Kidney (tissue), 14 donors: ENCODE measurements around the gene SLC35G3. TPM values are rescaled to one million over a fixed set of nuclear protein-coding genes. Genes with fewer than 3 reads are reported as not detected.
"Not testable (repeated sequence)": the region's sequence is repeated elsewhere in the genome, so short reads cannot be mapped to it uniquely, and the experiment has no call there.

Experiments used
- DNase-seq, 5 donors: peaks; one replicate each; pipeline ENCODE4 v3.0.0-alpha.2; 2013 to 2020
- FAIRE-seq: peaks from 2 replicates; lab custom pipeline; 2012; peaks lifted over from hg19 to GRCh38; lab: Jason Lieb, UNC
- H3K27ac ChIP-seq, 2 donors: one replicate each; pipeline ENCODE4 v1.7.0; 2013; ENCODE audit warnings: low read depth in 2 of 2, low read length in 2 of 2, inconsistent platforms in 1 of 2
- H3K27me3 ChIP-seq: one replicate; pipeline ENCODE4 v1.7.1; 2013; ENCODE audit warnings: low read length, inconsistent platforms; ENCODE audit not compliant: control insufficient read depth, insufficient read depth
- H3K36me3 ChIP-seq, 3 donors: one replicate each; pipeline versions ENCODE4 v1.7.0 to v1.7.1; 2013; ENCODE audit warnings: low read length in 3 of 3, control low read depth in 1 of 3, inconsistent platforms in 1 of 3; ENCODE audit not compliant: insufficient read depth in 3 of 3, control insufficient read depth in 2 of 3
- H3K4me1 ChIP-seq, 3 donors: one replicate each; pipeline versions ENCODE4 v1.7.0 to v1.7.1; 2013; ENCODE audit warnings: low read length in 3 of 3, inconsistent platforms in 1 of 3, low read depth in 1 of 3; ENCODE audit not compliant: control insufficient read depth in 2 of 3, insufficient read depth in 2 of 3
- H3K4me3 ChIP-seq, 3 donors: one replicate each; pipeline versions ENCODE4 v1.7.0 to v1.8.1; 2013; ENCODE audit warnings: low read length in 3 of 3, control low read depth in 1 of 3, inconsistent platforms in 1 of 3
- H3K9ac ChIP-seq, 3 donors: one replicate each; pipeline versions ENCODE4 v1.7.0 to v1.7.1; 2013; ENCODE audit warnings: low read length in 3 of 3, control low read depth in 1 of 3, inconsistent platforms in 1 of 3
- H3K9me3 ChIP-seq, 3 donors: one replicate each; pipeline versions ENCODE4 v1.7.0 to v1.7.1; 2013; ENCODE audit warnings: low read length in 3 of 3, control low read depth in 1 of 3, inconsistent platforms in 1 of 3; ENCODE audit not compliant: control insufficient read depth in 2 of 3, insufficient read depth in 1 of 3
- intact Hi-C: fragments of 100-400 bp; cut with DNase I; formaldehyde crosslinking; loops from one replicate; pipeline ENCODE4 v1.11.1; 2022
- polyA plus RNA-seq: library from polyadenylated mRNA; stranded (reverse); fragments of 350-450 nt; fragmentation: Illumina TruSeq; extraction: RNeasy Lipid Tissue Mini Kit (QIAGEN cat#74804); gene quantifications from one replicate; pipeline ENCODE4 v1.2.3, GENCODE V29; 2014; ENCODE audit warnings: low read depth, low replicate concordance; ENCODE audit not compliant: insufficient read depth
- total RNA-seq: library from RNA; stranded (reverse); fragmentation: NEBNext Ultra II Directional; extraction: Animal tissue kit (Norgen Biotek cat#: 25700); gene quantifications from one replicate; pipeline ENCODE4 v1.2.1, GENCODE V29; 2021
- TF ChIP-seq, protein P1 (sequence below): IDR thresholded peaks from 3 replicates; pipeline ENCODE4 v1.5.1; 2012; ENCODE audit warnings: mild to moderate bottlenecking, moderate library complexity, borderline replicate concordance; ENCODE audit not compliant: insufficient read depth; ENCODE audit errors: extremely low read depth
- donor health status: control.
- donor health status: control.
- donor health status: control.
- donor health status: control.
- donor health status: control.
- donor health status: DM: yes; HTN: yes; CAD: no.
- donor health status: Normal renal cell carcinoma (clear cell type).

The SLC35G3 gene
- total and polyA plus RNA-seq, 2 donors from 2014 or later: not detected

DNA sequence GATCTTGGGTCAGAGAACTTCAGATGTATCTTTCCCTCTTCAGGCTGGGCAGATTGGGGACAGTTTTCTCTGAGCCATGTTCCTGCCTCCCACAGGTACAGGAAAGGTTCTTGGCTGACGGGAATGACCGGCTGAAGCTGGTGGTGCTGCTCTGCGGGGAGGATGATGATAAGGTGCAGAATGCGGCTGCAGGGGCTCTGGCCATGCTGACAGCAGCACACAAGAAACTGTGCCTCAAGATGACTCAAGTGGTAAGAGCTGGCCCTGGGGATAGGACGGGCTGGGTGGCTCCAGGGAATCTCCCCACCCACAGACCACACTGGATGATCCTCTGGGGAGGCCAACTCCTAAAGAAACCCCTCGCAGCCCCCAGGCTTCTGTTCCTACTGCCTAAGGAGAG lies 10.9 kb downstream of the SLC35G3 start:
- DNase-seq: no peak
- H3K4me1 ChIP-seq: no peaks in the 10 kb centered on the region
- H3K4me3 ChIP-seq: no peak overlapping the region
- FAIRE-seq: no peak
- H3K9ac ChIP-seq: no peak overlapping the region
- intact Hi-C loops: no loop called here
- TF ChIP-seq, protein P1, sequence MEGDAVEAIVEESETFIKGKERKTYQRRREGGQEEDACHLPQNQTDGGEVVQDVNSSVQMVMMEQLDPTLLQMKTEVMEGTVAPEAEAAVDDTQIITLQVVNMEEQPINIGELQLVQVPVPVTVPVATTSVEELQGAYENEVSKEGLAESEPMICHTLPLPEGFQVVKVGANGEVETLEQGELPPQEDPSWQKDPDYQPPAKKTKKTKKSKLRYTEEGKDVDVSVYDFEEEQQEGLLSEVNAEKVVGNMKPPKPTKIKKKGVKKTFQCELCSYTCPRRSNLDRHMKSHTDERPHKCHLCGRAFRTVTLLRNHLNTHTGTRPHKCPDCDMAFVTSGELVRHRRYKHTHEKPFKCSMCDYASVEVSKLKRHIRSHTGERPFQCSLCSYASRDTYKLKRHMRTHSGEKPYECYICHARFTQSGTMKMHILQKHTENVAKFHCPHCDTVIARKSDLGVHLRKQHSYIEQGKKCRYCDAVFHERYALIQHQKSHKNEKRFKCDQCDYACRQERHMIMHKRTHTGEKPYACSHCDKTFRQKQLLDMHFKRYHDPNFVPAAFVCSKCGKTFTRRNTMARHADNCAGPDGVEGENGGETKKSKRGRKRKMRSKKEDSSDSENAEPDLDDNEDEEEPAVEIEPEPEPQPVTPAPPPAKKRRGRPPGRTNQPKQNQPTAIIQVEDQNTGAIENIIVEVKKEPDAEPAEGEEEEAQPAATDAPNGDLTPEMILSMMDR: no peak
- H3K36me3 ChIP-seq: no peaks in the 10 kb centered on the region
- H3K27ac ChIP-seq: no peak overlapping the region
- no peaks in the 10 kb centered on the region for H3K27me3 ChIP-seq
- no peaks in the 10 kb centered on the region for H3K9me3 ChIP-seq

DNA sequence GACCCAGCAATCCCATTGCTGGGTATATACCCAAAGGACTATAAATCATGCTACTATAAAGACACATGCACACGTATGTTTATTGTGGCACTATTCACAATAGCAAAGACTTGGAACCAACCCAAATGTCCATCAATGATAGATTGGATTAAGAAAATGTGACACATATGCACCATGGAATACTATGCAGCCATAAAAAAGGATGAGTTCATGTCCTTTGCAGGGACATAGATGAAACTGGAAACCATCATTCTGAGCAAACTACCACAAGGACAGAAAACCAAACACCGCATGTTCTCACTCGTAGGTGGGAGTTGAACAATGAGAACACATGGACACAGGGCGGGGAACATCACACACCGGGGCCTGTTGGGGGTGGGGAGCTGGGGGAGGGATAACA lies 14.8 kb downstream of the SLC35G3 start:
- FAIRE-seq, intact Hi-C loops, H3K27ac ChIP-seq: not testable (repeated sequence)

DNA sequence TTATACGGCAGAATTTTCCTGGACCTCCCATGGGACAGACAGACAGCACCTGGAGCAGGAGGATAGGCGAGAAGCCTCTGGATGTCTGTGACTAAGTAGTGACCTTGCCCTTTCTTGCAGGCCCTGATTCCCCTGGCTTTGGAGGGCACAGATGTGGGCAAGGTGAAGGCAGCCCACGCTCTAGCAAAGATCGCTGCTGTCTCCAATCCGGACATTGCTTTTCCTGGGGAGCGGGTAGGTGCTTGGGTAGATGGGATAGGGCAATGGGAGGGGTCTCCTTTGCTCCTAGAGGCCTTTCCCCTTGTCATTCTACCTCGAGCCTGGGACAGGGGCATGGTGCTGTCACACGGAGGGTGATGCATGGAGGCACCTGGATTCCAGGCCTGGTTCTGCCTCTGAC lies 17.3 kb downstream of the SLC35G3 start:
- intact Hi-C loops: no loop called here
- no peak overlapping the region for H3K4me3 ChIP-seq
- no peak overlapping the region for H3K9ac ChIP-seq
- no peaks in the 10 kb centered on the region for H3K4me1 ChIP-seq
- H3K27me3 ChIP-seq: no peaks in the 10 kb centered on the region
- FAIRE-seq (no peak), DNase-seq (no peak)
- no peak overlapping the region for H3K27ac ChIP-seq
- H3K36me3 ChIP-seq: no peaks in the 10 kb centered on the region
- TF ChIP-seq, protein P1: no peak
- H3K9me3 ChIP-seq: no peaks in the 10 kb centered on the region

More for the DNA sequence above, 14.8 kb downstream of the SLC35G3 start:
- H3K9me3 ChIP-seq, H3K4me3 ChIP-seq, H3K9ac ChIP-seq, H3K27me3 ChIP-seq, H3K4me1 ChIP-seq, H3K36me3 ChIP-seq, DNase-seq: not testable (repeated sequence)

DNA sequence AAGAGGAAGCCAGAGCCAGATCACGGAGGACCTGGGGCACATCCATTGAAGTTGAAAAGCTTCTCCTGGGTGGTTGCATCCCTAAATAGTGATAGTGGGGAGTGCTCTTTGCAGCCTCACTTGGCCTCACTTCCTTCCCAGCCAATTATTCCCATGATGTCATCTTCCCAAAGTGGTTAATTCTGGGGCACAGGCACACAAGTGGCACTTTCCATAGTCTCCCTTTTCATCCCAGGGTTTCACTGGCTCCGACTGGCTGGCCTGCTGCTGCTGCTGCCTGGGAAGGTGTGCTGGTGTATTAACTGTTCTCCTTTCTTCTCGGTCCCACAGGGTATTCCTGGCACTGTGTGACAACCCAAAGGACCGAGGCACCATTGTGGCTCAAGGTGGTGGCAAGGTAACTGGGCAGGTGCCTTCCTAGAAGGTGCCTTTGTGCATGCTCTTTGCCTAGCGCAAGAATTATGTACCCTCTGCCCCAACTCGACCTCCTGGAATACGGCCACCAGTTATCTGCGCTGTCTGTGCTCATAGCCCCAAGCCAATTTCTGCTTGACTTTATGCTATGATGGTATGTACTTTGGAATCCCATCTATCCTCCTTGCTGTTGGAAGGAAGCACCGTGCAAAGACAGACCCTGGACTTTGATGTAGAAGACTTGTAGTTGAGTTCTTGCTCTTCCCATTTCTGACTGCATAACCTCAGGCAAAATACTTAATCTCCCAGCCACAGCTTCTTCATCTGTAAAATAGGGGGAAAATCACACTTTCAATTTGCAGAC lies 18.4 kb downstream of the SLC35G3 start:
- Histone ChIP-seq H3K27ac (no peak overlapping the region), H3K27me3 (no peaks in the 10 kb centered on the region), H3K9ac (no peak overlapping the region), H3K4me1 (no peaks in the 10 kb centered on the region), H3K36me3 (no peaks in the 10 kb centered on the region), H3K9me3 (no peaks in the 10 kb centered on the region), H3K4me3 (no peak overlapping the region)
- intact Hi-C loops: no loop called here
- DNase-seq: no peak
- TF ChIP-seq, protein P1: no peak
- FAIRE-seq: no peak
